Neural cell (in vitro differentiated cells): ENCODE results near the gene APOL6. TPM values are rescaled to one million over a fixed set of nuclear protein-coding genes. Genes with fewer than 3 reads are reported as not detected.

Experiments
- H2AFZ ChIP-seq: fragments of 200-600, 300-800 bp; sonication (generic), shearing (Covaris generic); 2 replicates; pipeline ENCODE4 v1.6.0; 2014; ENCODE audit warnings: low read depth, mild to moderate bottlenecking, antibody characterized with exemption, low read length, moderate library complexity
- H3F3A ChIP-seq: fragments of 200-600 bp; shearing (Covaris generic); 2 replicates; pipeline ENCODE4 v1.6.1; 2016; ENCODE audit warnings: mild to moderate bottlenecking, moderate library complexity, mixed read lengths, antibody characterized with exemption, low read length; ENCODE audit not compliant: insufficient read depth, poor library complexity, severe bottlenecking
- H3K27ac ChIP-seq: fragments of 200-600, 300-800 bp; sonication (generic), shearing (Covaris generic); 2 replicates; pipeline ENCODE4 v1.5.1; 2014; ENCODE audit warnings: mild to moderate bottlenecking, low read length, moderate library complexity
- H3K27me3 ChIP-seq: fragments of 300-800, 200-600 bp; sonication (generic), shearing (Covaris generic); 2 replicates; pipeline ENCODE4 v1.6.0; 2014; ENCODE audit warnings: mild to moderate bottlenecking, low read depth, low read length, moderate library complexity; ENCODE audit not compliant: insufficient read depth
- H3K36me3 ChIP-seq: fragments of 300-800, 200-600 bp; sonication (generic), shearing (Covaris generic); 2 replicates; pipeline ENCODE4 v1.5.1; 2014; ENCODE audit warnings: mild to moderate bottlenecking, antibody characterized with exemption, low read length, moderate library complexity; ENCODE audit not compliant: insufficient read depth
- H3K4me2 ChIP-seq: fragments of 300-800, 200-600 bp; sonication (generic), shearing (Covaris generic); 2 replicates; pipeline ENCODE4 v1.6.0; 2014; ENCODE audit warnings: mild to moderate bottlenecking, low read length
- H3K4me3 ChIP-seq: fragments of 300-800, 200-600 bp; sonication (generic), shearing (Covaris generic); 2 replicates; pipeline ENCODE4 v1.5.1; 2014; ENCODE audit warnings: mild to moderate bottlenecking, low read length, moderate library complexity
- H3K79me2 ChIP-seq: fragments of 200-600 bp; shearing (Covaris generic); replicated peaks from 2 replicates; pipeline ENCODE4 v1.6.0; 2014; ENCODE audit warnings: mild to moderate bottlenecking, low read length, moderate library complexity; ENCODE audit not compliant: insufficient read depth
- H3K9ac ChIP-seq: fragments of 300-800, 200-600 bp; sonication (generic), shearing (Covaris generic); 2 replicates; pipeline ENCODE4 v1.6.1; 2016; ENCODE audit warnings: mild to moderate bottlenecking, low read length, mixed read lengths
- H3K9me2 ChIP-seq: fragments of 200-600 bp; shearing (Covaris generic); 2 replicates; pipeline ENCODE4 v1.6.1; 2016; ENCODE audit warnings: mild to moderate bottlenecking, low read length, mixed read lengths; ENCODE audit not compliant: insufficient read depth
- H3K9me3 ChIP-seq: fragments of 200-600, 300-800 bp; sonication (generic), shearing (Covaris generic); 2 replicates; pipeline ENCODE4 v1.6.1; 2016; ENCODE audit warnings: mild to moderate bottlenecking, mixed run types, low read length, moderate library complexity, mixed read lengths
- H4K20me1 ChIP-seq: fragments of 200-600 bp; shearing (Covaris generic); 2 replicates; pipeline ENCODE4 v1.6.1; 2016; ENCODE audit warnings: mild to moderate bottlenecking, mixed run types; ENCODE audit not compliant: insufficient read depth
- EP300 ChIP-seq: fragments of 450-650 bp; conservative IDR thresholded peaks from 2 replicates; pipeline ENCODE4 v1.6.1; 2014; ENCODE audit warnings: antibody characterized with exemption, mild to moderate bottlenecking, moderate library complexity; ENCODE audit not compliant: poor library complexity, severe bottlenecking
- EZH2 ChIP-seq: fragments of 200-600, 300-800 bp; shearing (Covaris generic), sonication (generic); IDR thresholded peaks from 2 replicates; pipeline ENCODE4 v1.6.1; 2014; ENCODE audit warnings: antibody characterized with exemption, low read length, borderline replicate concordance, mild to moderate bottlenecking; ENCODE audit not compliant: insufficient read depth, poor library complexity, severe bottlenecking
- MXI1 ChIP-seq: fragments of 450-650 bp; conservative IDR thresholded peaks from 2 replicates; pipeline ENCODE4 v1.6.1; 2014; ENCODE audit warnings: antibody characterized with exemption, mild to moderate bottlenecking; ENCODE audit not compliant: poor library complexity, severe bottlenecking
- POLR2AphosphoS5 ChIP-seq: IDR thresholded peaks from 2 replicates; pipeline ENCODE4 v1.6.1; 2012
- RAD21 ChIP-seq: fragments of 450-650 bp; conservative IDR thresholded peaks from 2 replicates; pipeline ENCODE4 v1.6.1; 2014; ENCODE audit warnings: antibody characterized with exemption, mild to moderate bottlenecking, moderate library complexity
- SMC3 ChIP-seq: fragments of 450-650 bp; conservative IDR thresholded peaks from 2 replicates; pipeline ENCODE4 v1.6.1; 2014; ENCODE audit warnings: antibody characterized with exemption, mild to moderate bottlenecking, moderate library complexity; ENCODE audit not compliant: poor library complexity
- TAF1 ChIP-seq: IDR thresholded peaks from 2 replicates; pipeline ENCODE4 v1.6.1; 2012; ENCODE audit warnings: low read depth
- polyA plus RNA-seq: library from polyadenylated mRNA; depleted of rRNA; stranded (reverse); fragments of >200 nt; gene quantifications from 2 replicates; pipeline ENCODE4 v1.2.3, GENCODE V29; 2014
- TF ChIP-seq, protein P1 (sequence below): IDR thresholded peaks from 2 replicates; pipeline ENCODE4 v1.6.1; 2012; ENCODE audit warnings: borderline replicate concordance
- TF ChIP-seq, protein P2 (sequence below): fragments of 450-650 bp; IDR thresholded peaks from 2 replicates; pipeline ENCODE4 v1.5.1; 2014; ENCODE audit warnings: antibody characterized with exemption, mild to moderate bottlenecking, moderate library complexity; ENCODE audit not compliant: poor library complexity, severe bottlenecking

APOL6 gene
- polyA plus RNA-seq, 1 donor from 2014 or later: not detected

- Histone ChIP-seq H3K27me3 (no peaks in the 10 kb centered on the region), H3K4me2 (no peak overlapping the region), H3K9me3 (no peaks in the 10 kb centered on the region)
Measured at GRCh38 chr22:35687461-35687860, 39.2 kb downstream of the APOL6 start.

GRCh38 chr22:35688913-35689675 lies 40.8 kb downstream of the APOL6 start:
- Histone ChIP-seq H3K9ac (no peak overlapping the region), H3K4me2 (no peak overlapping the region), H2AFZ (no peak overlapping the region), H3K9me3 (no peaks in the 10 kb centered on the region), H4K20me1 (no peaks in the 10 kb centered on the region), H3K79me2 (no peaks in the 10 kb centered on the region), H3K27me3 (no peaks in the 10 kb centered on the region), H3F3A (no peaks in the 10 kb centered on the region), H3K9me2 (no peaks in the 10 kb centered on the region), H3K36me3 (no peaks in the 10 kb centered on the region), H3K27ac (no peak overlapping the region), H3K4me3 (no peak overlapping the region)
- TF ChIP-seq RAD21 (no peak), POLR2AphosphoS5 (no peak), EZH2 (no peak), MXI1 (no peak), EP300 (no peak), SMC3 (no peak), TAF1 (no peak)
- TF ChIP-seq, protein P1, sequence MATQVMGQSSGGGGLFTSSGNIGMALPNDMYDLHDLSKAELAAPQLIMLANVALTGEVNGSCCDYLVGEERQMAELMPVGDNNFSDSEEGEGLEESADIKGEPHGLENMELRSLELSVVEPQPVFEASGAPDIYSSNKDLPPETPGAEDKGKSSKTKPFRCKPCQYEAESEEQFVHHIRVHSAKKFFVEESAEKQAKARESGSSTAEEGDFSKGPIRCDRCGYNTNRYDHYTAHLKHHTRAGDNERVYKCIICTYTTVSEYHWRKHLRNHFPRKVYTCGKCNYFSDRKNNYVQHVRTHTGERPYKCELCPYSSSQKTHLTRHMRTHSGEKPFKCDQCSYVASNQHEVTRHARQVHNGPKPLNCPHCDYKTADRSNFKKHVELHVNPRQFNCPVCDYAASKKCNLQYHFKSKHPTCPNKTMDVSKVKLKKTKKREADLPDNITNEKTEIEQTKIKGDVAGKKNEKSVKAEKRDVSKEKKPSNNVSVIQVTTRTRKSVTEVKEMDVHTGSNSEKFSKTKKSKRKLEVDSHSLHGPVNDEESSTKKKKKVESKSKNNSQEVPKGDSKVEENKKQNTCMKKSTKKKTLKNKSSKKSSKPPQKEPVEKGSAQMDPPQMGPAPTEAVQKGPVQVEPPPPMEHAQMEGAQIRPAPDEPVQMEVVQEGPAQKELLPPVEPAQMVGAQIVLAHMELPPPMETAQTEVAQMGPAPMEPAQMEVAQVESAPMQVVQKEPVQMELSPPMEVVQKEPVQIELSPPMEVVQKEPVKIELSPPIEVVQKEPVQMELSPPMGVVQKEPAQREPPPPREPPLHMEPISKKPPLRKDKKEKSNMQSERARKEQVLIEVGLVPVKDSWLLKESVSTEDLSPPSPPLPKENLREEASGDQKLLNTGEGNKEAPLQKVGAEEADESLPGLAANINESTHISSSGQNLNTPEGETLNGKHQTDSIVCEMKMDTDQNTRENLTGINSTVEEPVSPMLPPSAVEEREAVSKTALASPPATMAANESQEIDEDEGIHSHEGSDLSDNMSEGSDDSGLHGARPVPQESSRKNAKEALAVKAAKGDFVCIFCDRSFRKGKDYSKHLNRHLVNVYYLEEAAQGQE: no peak
- TF ChIP-seq, protein P2, sequence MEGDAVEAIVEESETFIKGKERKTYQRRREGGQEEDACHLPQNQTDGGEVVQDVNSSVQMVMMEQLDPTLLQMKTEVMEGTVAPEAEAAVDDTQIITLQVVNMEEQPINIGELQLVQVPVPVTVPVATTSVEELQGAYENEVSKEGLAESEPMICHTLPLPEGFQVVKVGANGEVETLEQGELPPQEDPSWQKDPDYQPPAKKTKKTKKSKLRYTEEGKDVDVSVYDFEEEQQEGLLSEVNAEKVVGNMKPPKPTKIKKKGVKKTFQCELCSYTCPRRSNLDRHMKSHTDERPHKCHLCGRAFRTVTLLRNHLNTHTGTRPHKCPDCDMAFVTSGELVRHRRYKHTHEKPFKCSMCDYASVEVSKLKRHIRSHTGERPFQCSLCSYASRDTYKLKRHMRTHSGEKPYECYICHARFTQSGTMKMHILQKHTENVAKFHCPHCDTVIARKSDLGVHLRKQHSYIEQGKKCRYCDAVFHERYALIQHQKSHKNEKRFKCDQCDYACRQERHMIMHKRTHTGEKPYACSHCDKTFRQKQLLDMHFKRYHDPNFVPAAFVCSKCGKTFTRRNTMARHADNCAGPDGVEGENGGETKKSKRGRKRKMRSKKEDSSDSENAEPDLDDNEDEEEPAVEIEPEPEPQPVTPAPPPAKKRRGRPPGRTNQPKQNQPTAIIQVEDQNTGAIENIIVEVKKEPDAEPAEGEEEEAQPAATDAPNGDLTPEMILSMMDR: no peak

More at GRCh38 chr22:35687461-35687860, 39.2 kb downstream of the APOL6 start:
- no peak for TF ChIP-seq TAF1
- TF ChIP-seq MXI1: no peak
- TF ChIP-seq SMC3: no peak
- no peak for TF ChIP-seq EP300
- TF ChIP-seq POLR2AphosphoS5: no peak
- TF ChIP-seq, protein P2: no peak
- TF ChIP-seq, protein P1: no peak
- TF ChIP-seq RAD21: no peak
- no peak for TF ChIP-seq EZH2
- Histone ChIP-seq H3K79me2 (no peaks in the 10 kb centered on the region), H3K9me2 (no peaks in the 10 kb centered on the region), H3K36me3 (no peaks in the 10 kb centered on the region), H4K20me1 (no peaks in the 10 kb centered on the region), H3K9ac (no peak overlapping the region), H3K4me3 (no peak overlapping the region), H3K27ac (no peak overlapping the region), H2AFZ (no peak overlapping the region), H3F3A (no peaks in the 10 kb centered on the region)
